NCI-H1694 treated with DMSO at 0.1 percent for 48 hours (cell line): ENCODE measurements around the gene MTA2.
A peak's percentile ranks its signal among the peaks of the same experiment; 100 is the strongest.
"Not testable (repeated sequence)": the region's sequence is repeated elsewhere in the genome, so short reads cannot be mapped to it uniquely, and the experiment has no call there.

Experiments
- DNase-seq: peaks from one replicate; lab custom pipeline; 2025; lab: John Stamatoyannopoulos, UW

MTA2 gene

DNA sequence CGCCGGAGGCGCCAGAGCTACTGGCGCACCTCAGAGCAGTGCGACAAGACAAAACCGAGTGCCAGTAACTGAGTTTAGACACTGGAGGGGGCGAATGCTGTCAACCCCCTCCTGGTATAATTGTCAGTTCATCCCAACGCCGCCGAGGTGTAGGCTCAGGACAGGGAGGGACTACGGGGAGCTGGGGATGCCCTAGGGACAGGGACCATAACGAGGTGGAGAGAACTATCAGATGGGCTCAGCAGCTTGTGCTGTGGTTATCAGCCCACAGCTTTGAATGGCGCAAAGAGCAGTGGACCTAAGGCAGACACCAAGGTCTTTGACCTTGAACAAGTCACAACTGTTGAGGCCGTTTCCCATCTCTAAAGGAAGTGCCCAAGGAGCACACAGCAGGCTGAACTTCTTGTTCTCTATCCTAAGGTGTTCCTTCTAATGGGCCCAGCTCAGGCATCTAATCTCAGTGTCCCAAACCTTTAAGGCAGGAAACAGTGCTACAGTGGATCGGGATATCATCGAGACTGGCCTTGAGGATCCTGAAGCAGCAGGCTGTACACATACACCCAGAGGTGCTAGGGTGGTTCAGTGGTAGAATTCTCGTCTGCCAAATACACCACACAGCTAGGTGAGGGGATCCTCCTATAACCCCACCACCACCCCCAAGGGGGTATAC is 9.4 kb downstream of the MTA2 start:
- DNase-seq, result no peak

GRCh38 chr11:62591448-62592145 is 10.1 kb downstream of the MTA2 start, which contains the start of gene TUT1:
Gene TUT1 (minus strand): TSS chr11:62591523. CDS start chr11:62591485, 38 bp downstream.
- DNase-seq, result peak; percentile 98

DNA sequence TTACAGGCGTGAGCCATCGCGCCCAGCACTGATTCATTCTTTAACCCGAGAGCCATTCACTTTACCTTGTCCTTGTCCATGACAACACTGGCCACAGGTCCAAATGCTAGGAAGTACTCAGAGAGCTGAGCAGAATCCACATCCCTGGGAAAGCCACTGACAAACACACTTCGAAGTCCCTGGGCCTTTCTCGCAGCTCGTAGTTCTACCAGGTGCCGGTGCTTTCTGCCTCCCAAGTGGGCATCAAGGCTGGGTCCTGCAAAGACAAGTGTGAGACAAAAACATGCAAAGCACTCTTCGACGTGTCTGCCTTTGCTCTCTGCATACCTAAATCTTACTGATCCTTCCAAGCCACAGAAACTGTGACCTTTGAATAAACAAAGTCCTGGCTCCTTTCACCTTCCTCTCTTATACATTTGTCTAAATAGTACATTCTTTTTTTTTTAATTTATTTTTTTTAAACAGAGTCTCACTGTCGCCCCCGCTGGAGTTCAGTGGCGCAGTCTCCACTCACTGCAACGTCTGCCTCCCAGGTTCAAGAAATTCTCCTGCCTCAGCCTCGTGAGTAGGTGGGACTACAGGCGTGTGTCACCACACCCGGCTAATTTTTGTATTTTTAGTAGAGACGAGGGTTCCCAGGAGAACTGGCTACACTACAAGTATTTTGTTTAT is 12.6 kb downstream of the MTA2 start:
- DNase-seq, result no peak

- DNase-seq, result not testable (repeated sequence)
Measured at GRCh38 chr11:62585356-62585755, 16.3 kb downstream of the MTA2 start.

DNA sequence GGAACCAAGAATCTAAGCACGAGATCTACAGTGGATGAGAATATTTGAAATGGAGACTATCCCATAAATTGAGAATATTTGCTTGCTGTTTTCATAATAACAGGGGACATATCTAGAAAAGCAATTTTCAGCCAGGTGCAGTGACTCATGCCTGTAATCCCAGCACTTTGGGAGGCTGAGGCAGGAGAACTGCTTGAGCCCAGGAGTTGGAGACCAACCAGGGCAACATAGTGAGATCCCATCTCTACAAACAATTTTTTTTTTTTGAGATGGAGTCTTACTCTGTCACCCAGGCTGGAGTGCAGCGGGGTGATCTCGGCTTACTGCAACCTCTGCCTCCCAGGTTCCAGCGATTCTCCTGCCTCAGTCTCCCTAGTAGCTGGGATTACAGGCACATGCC is 19.9 kb downstream of the MTA2 start:
- DNase-seq, result not testable (repeated sequence)

GRCh38 chr11:62580959-62581715 is 20.5 kb downstream of the MTA2 start:
- no peak for DNase-seq

DNA sequence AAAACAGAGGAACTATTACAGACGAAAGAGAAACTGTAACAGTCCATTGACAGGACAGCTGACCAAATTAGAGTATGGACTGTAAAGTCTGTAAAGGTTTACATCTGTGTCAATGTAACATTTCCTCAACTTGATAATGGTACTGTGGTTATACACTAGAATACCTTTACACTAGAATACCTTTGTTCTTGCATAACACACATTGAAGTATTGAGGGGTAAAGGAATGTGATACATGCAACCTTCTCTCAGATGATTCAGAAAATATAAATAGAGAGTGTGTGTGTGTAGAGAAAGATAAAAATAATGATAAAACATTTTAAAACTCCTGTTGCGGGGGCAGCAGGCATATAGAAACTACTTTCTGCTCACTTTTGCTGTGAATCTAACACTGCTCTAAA is 22.4 kb downstream of the MTA2 start:
- no peak for DNase-seq

GRCh38 chr11:62578541-62578940 is 23.1 kb downstream of the MTA2 start:
- DNase-seq, result no peak

DNA sequence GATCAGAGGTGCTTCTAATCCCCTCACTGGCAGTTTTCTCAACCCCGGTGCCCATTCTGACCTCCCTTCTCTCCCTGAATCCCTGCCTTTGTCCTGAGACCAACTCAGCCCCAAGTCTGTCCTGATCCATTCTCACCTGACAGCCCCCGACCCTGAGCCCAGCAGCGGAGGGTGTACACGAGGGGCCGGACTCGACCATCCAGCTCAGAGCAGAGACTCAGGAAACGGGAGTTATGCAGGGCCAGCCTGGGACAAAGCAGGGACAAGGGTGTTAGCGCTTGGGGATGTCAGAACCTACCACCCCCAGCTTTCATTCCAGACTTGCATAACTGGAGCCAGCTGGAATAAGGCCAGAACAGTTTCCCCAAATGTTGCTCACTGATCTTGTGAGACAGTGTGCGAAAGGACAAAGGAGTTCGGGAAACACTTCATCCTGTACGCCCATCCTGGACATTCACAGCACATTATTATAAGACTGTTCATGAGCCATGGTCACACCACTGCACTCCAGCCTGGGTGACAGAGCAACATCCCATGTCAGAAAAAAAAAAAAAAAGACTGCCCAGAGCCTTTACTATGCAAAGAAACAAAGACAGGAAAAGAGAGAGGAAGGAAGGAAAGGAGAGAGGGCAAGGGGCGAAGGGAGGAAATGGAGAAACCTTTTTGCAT is 24.5 kb downstream of the MTA2 start:
- DNase-seq, result no peak

GRCh38 chr11:62575837-62576236 is 25.8 kb downstream of the MTA2 start:
- DNase-seq, result no peak

- DNase-seq, result no peak
Measured at GRCh38 chr11:62575156-62575555, 26.5 kb downstream of the MTA2 start.

- no peak for DNase-seq
Measured at GRCh38 chr11:62574363-62575071, 27.1 kb downstream of the MTA2 start.

DNA sequence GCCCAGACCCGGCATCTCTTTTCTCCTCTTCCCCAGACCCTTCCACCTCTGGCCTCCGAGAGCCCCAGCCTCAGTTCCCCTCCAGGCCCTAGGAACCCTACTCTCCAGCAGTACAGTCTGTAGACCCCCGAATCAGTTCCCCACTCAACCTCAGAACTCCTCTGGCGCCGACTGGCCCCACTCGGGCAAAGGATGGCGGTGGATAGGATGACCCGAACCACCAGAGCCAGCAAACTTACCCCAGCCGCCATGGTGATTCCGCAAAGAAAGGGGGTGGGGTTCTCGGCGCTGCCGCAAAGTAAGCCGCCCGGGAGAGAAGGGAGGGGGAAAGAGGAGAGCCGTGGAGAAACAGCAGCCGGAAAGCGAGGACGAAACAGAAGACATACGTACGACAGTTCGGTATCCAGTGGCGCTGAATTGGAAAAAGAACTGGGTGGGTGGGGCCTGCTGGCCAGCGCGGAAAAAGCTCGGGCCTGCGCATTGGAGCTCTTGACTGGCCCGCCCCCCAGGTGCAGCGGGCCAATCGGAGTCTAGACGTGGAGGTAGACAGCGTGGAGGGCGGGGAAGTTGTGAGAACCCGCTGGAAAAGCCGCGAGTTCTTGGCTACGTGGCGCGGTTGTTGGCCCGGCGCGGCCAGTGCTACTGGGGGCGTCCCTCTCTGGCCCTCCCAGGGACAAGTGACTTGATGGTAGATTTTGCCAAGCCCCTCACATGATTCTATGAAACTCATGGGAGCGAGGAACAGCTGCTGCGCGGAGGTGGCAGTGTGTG is 27.9 kb downstream of the MTA2 start, which contains the start of gene EEF1G:
Gene EEF1G, minus strand, starts transcription at position 300 of the 771 bp plus-strand sequence. Its CDS starts 49 bp downstream, at position 251.
- peak; percentile 98 for DNase-seq

DNA sequence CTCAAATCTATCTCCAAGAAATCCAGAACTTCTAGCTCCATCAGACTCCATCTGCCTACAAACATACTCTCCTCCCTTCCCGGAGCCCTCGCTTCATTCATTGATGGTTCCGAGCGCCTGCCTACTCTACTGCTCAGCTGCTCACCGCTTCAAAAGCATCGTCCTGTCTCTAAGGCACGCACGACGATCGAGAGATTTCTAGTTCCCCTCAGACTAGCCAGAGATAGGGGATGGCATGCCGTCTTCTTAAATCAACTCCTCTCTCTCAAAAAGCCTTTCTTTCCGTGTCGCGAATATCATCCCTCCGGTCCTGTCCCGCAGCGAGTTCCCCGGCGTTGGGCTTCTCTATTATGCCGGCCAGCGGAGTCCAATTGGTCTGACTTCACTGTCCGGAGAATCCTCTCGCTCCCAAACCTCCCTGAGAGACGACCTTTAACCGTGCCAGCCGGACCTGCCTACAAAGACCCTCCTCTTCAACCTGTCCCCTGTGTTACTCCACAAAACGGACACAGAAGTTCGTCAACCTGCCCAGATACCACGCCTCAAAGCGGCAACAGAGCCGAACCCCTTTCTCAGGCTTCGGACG is 28.6 kb downstream of the MTA2 start:
- no peak for DNase-seq

- DNase-seq, result no peak
Measured at GRCh38 chr11:62572431-62572830, 29.2 kb downstream of the MTA2 start.

- not testable (repeated sequence) for DNase-seq
Measured at GRCh38 chr11:62571493-62571892, 30.2 kb downstream of the MTA2 start.

DNA sequence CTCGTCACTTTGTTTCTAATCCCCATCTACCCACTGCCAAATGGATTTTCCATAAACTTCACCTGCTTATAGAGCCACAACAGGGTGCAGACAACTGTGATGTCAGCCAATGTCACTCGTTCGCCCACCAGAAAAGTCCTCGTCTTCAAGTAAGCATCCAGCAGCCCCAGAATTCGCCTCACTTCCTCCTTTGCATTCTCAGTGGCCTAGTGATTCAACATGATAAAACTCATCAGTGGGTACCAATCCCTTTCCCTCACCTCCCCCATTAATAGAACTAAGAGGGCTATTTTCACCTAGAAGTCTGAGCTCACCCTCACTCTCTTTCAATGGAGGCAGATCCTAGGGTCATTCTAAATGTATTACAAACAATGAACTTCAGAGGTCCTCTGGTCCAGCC is 30.8 kb downstream of the MTA2 start:
- not testable (repeated sequence) for DNase-seq

- DNase-seq, result no peak
Measured at GRCh38 chr11:62569611-62570010, 32.1 kb downstream of the MTA2 start.

DNA sequence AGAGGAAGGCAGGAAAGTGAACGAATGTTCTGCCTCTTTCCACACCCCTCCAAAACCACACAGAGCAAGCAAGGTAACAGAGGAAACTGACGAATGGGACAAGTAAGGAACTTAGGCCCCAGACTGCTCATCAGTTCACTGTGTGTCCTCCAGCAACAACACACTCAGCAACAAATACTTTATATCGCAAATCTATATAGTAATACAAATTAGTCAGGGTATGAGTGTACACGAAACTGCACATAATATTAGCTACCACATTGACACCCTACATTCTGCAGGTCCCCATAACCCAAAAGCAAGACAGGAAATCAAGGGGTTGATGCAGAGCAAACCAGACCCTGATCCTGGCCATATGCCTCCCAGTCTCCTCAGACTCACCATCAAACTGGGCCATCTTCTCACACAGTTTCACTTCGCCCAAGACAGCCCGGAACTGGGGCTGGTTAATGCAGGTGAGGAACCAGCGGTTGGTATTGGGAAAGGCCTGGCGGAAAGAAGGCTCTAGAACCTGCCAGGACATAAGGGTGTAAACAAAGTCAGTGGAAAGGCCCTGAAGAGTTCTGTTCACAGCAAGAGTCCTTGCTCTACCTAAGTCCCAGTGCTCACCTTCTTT is 34.5 kb downstream of the MTA2 start:
- no peak for DNase-seq
